Naive thymus-derived CD4-positive, alpha-beta T cell (primary cell): Measurements from ENCODE around the gene RUFY2. TPM values are rescaled to one million over a fixed set of nuclear protein-coding genes. Genes with fewer than 3 reads are reported as not detected.

ENCODE experiments used
- ATAC-seq: fragments of 150-1000 bp; cut with Tn5 transposase; 2 replicates; pipeline ENCODE4 v1.10.0; 2021; ENCODE audit warnings: mild to moderate bottlenecking, moderate library complexity
- CTCF ChIA-PET: fragments of 350-600 bp; sonication (Branson Sonifier 250); formaldehyde crosslinking; loops from one replicate; lab custom pipeline; 2021; ENCODE audit warnings: antibody characterized with exemption; lab: Charles Lee
- POLR2A ChIA-PET: fragments of 350-600 bp; sonication (Branson Sonifier 250); formaldehyde crosslinking; loops from one replicate; lab custom pipeline; 2021; ENCODE audit warnings: antibody characterized with exemption, inconsistent platforms; lab: Charles Lee
- DNase-seq, 9 donors: peaks; one replicate each; pipeline versions ENCODE4 v3.0.0 to v3.0.0-alpha.2; 2020 to 2022; ENCODE audit warnings: mixed read lengths in 1 of 9
- H3K27ac ChIP-seq: one replicate; pipeline ENCODE4 v1.7.0; 2013; ENCODE audit warnings: mild to moderate bottlenecking, low read depth, low read length, moderate library complexity
- H3K27me3 ChIP-seq, 2 donors: one replicate each; pipeline ENCODE4 v1.7.0; 2013; ENCODE audit warnings: low read length in 2 of 2, mild to moderate bottlenecking in 2 of 2, moderate library complexity in 2 of 2; ENCODE audit not compliant: control insufficient read depth in 2 of 2, insufficient read depth in 2 of 2
- H3K36me3 ChIP-seq, 3 experiments: 1 replicate in 2 of 3; 2 replicates in 1 of 3; pipeline ENCODE4 v1.7.0; 2013; ENCODE audit warnings: low read length in 3 of 3, mild to moderate bottlenecking in 3 of 3, moderate library complexity in 1 of 3; ENCODE audit not compliant: insufficient read depth in 3 of 3, control insufficient read depth in 2 of 3
- H3K4me1 ChIP-seq, 2 donors: one replicate each; pipeline ENCODE4 v1.7.0; 2013; ENCODE audit warnings: low read length in 2 of 2, mild to moderate bottlenecking in 2 of 2, moderate library complexity in 1 of 2; ENCODE audit not compliant: control insufficient read depth in 2 of 2, insufficient read depth in 2 of 2
- H3K4me3 ChIP-seq: 2 replicates; pipeline ENCODE4 v1.7.0; 2013; ENCODE audit warnings: mild to moderate bottlenecking, low read length
- H3K9me3 ChIP-seq, 3 experiments: 1 replicate in 2 of 3; 2 replicates in 1 of 3; pipeline ENCODE4 v1.7.0; 2013; ENCODE audit warnings: low read length in 3 of 3; ENCODE audit not compliant: control insufficient read depth in 2 of 3
- H3K27ac Mint-ChIP-seq, 9 donors: one replicate each; pipeline ENCODE4 v1.8.0; 2020 to 2022; ENCODE audit warnings: mixed read lengths in 9 of 9, mild to moderate bottlenecking in 8 of 9, moderate library complexity in 5 of 9, inconsistent platforms in 2 of 9
- H3K27me3 Mint-ChIP-seq, 5 donors: one replicate each; pipeline ENCODE4 v1.8.0; 2021 to 2022; ENCODE audit warnings: mixed read lengths in 5 of 5, mild to moderate bottlenecking in 1 of 5
- H3K36me3 Mint-ChIP-seq, 5 donors: one replicate each; pipeline ENCODE4 v1.8.0; 2020 to 2022; ENCODE audit warnings: mixed read lengths in 5 of 5, mild to moderate bottlenecking in 3 of 5, inconsistent platforms in 1 of 5
- H3K4me1 Mint-ChIP-seq, 7 donors: one replicate each; pipeline ENCODE4 v1.8.0; 2020 to 2022; ENCODE audit warnings: mixed read lengths in 7 of 7, mild to moderate bottlenecking in 3 of 7, inconsistent platforms in 1 of 7
- H3K4me3 Mint-ChIP-seq, 10 donors: one replicate each; pipeline ENCODE4 v1.8.0; 2020 to 2022; ENCODE audit warnings: mild to moderate bottlenecking in 10 of 10, mixed read lengths in 10 of 10, moderate library complexity in 6 of 10, inconsistent platforms in 2 of 10
- H3K9me3 Mint-ChIP-seq, 11 donors: one replicate each; pipeline ENCODE4 v1.8.0; 2020 to 2022; ENCODE audit warnings: mixed read lengths in 11 of 11, mild to moderate bottlenecking in 4 of 11, inconsistent platforms in 1 of 11, moderate library complexity in 1 of 11
- intact Hi-C, 2 donors: fragments of 100-400 bp; cut with micrococcal nuclease; formaldehyde crosslinking; loops; one replicate each; pipeline ENCODE4 v1.15.1; 2023
- polyA plus RNA-seq, 2 donors: library from polyadenylated mRNA; unstranded; fragments of 300-500 nt; fragmentation: Illumina TruSeq; gene quantifications; one replicate each; pipeline ENCODE4 v1.2.3, GENCODE V29; 2021
- total RNA-seq, 6 experiments: library from RNA in 5 of 6; stranded (reverse) in 5 of 6; gene quantifications; 1 replicate in 5 of 6; 2 replicates in 1 of 6; pipeline ENCODE4 v1.2.3 and lab custom pipeline; 2021 to 2026

Gene RUFY2
- total and polyA plus RNA-seq, 7 experiments from 2014 or later, result 6.1 to 24.7 (median 17.2) TPM

- CTCF ChIA-PET, result interaction anchor here (0.7 kb wide), 1 partner anchor 32 kb away, joined by 3 read pairs; no protein-coding TSS in a partner anchor
- no peak overlapping the region for H3K4me3 ChIP-seq
- no peak overlapping the region for H3K27ac ChIP-seq
- no peaks in the 10 kb centered on the region for H3K9me3 Mint-ChIP-seq
- peaks cover 0 to 7% (median 5%) of the 10 kb centered on the region in 5 donors for H3K36me3 Mint-ChIP-seq
- DNase-seq, result no peak
- no peaks in the 10 kb centered on the region for H3K27me3 ChIP-seq
- intact Hi-C loops, result no loop called here
- H3K4me1 ChIP-seq, result no peaks in the 10 kb centered on the region
- ATAC-seq, result no peak
- H3K27me3 Mint-ChIP-seq, result no peaks in the 10 kb centered on the region
- H3K27ac Mint-ChIP-seq, result no peak overlapping the region
- H3K4me1 Mint-ChIP-seq, result peaks cover 0 to 4% (median 0%) of the 10 kb centered on the region in 7 donors
- H3K4me3 Mint-ChIP-seq, result no peak overlapping the region
- no peaks in the 10 kb centered on the region for H3K9me3 ChIP-seq
- POLR2A ChIA-PET, result no interaction called here
- no peaks in the 10 kb centered on the region for H3K36me3 ChIP-seq
Observed at GRCh38 chr10:68434657-68435056, 27.6 kb upstream of the RUFY2 start.

- Histone ChIP-seq H3K36me3 (no peaks in the 10 kb centered on the region), H3K4me1 (no peaks in the 10 kb centered on the region), H3K27ac (no peak overlapping the region), H3K27me3 (no peaks in the 10 kb centered on the region), H3K9me3 (no peaks in the 10 kb centered on the region), H3K4me3 (no peak overlapping the region)
- ATAC-seq (no peak), DNase-seq (no peak)
- no peak overlapping the region for H3K27ac Mint-ChIP-seq
- no peak overlapping the region for H3K4me3 Mint-ChIP-seq
- no peaks in the 10 kb centered on the region for H3K27me3 Mint-ChIP-seq
- peaks cover 3 to 12% (median 6%) of the 10 kb centered on the region in 7 donors for H3K4me1 Mint-ChIP-seq
- peaks cover 0 to 14% (median 4%) of the 10 kb centered on the region in 5 donors for H3K36me3 Mint-ChIP-seq
- CTCF ChIA-PET, result no interaction called here
- no peaks in the 10 kb centered on the region for H3K9me3 Mint-ChIP-seq
- intact Hi-C loops, result no loop called here
- POLR2A ChIA-PET, result no interaction called here
Observed at GRCh38 chr10:68428396-68429104, 21.5 kb upstream of the RUFY2 start.

GRCh38 chr10:68424454-68425014 lies 17.5 kb upstream of the RUFY2 start:
- ChIA-PET POLR2A (no interaction called here), CTCF (interaction anchor here (0.6 kb wide), 1 partner anchor 10 kb away, joined by 3 read pairs; no protein-coding TSS in a partner anchor)
- DNase-seq (no peak), ATAC-seq (no peak)
- H3K9me3 ChIP-seq, result no peaks in the 10 kb centered on the region
- no peak overlapping the region for H3K4me3 ChIP-seq
- Mint-ChIP-seq H3K4me1 (peaks cover 2 to 24% (median 11%) of the 10 kb centered on the region in 7 donors), H3K9me3 (no peaks in the 10 kb centered on the region), H3K4me3 (no peak overlapping the region), H3K27me3 (no peaks in the 10 kb centered on the region), H3K36me3 (peaks cover 0 to 16% (median 4%) of the 10 kb centered on the region in 5 donors), H3K27ac (peak overlapping the region in 4 of 9 donors; percentile 17 to 67 (median 59))
- intact Hi-C loops, result no loop called here
- peaks cover 4 to 6% of the 10 kb centered on the region in 2 donors for H3K4me1 ChIP-seq
- H3K27ac ChIP-seq, result no peak overlapping the region
- no peaks in the 10 kb centered on the region for H3K36me3 ChIP-seq
- no peaks in the 10 kb centered on the region for H3K27me3 ChIP-seq

DNA sequence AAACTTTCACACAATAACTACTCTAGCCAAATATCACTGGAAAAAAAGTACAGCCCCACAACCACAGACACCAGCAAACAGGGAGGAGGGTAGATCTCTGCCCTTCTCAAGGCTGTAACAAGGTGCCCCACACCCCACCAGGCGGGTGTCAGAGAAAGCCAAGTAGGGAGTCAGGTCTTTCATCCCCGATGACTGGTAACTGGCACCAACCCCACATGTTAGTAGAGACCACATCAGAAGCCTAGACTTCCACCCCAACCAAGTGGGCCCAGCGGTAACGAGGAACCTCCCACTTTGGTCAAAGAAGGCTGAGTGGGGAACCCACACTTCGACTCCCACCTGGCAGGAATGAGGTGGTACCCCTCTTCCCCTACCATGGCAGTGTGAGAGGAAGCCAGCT lies 16.4 kb upstream of the RUFY2 start:
- H3K27ac ChIP-seq, result no peak overlapping the region
- H3K4me3 ChIP-seq, result no peak overlapping the region
- H3K27ac Mint-ChIP-seq, result peak overlapping the region; percentile 17 to 91 (median 59)
- intact Hi-C loops, result no loop called here
- POLR2A ChIA-PET, result no interaction called here
- peaks cover under 1 to 24% (median 11%) of the 10 kb centered on the region in 7 donors for H3K4me1 Mint-ChIP-seq
- no peaks in the 10 kb centered on the region for H3K27me3 ChIP-seq
- no peaks in the 10 kb centered on the region for H3K9me3 ChIP-seq
- H3K36me3 Mint-ChIP-seq, result peaks cover 0 to 15% (median 3%) of the 10 kb centered on the region in 5 donors
- CTCF ChIA-PET, result no interaction called here
- no peaks in the 10 kb centered on the region for H3K27me3 Mint-ChIP-seq
- peaks cover 4 to 6% of the 10 kb centered on the region in 2 donors for H3K4me1 ChIP-seq
- no peaks in the 10 kb centered on the region for H3K36me3 ChIP-seq
- peak overlapping the region; percentile 14 to 73 (median 54) for H3K4me3 Mint-ChIP-seq
- ATAC-seq, result peak; percentile 76
- H3K9me3 Mint-ChIP-seq, result no peaks in the 10 kb centered on the region
- DNase-seq, result peak in 8 of 9 donors; percentile 2 to 39 (median 26)

DNA sequence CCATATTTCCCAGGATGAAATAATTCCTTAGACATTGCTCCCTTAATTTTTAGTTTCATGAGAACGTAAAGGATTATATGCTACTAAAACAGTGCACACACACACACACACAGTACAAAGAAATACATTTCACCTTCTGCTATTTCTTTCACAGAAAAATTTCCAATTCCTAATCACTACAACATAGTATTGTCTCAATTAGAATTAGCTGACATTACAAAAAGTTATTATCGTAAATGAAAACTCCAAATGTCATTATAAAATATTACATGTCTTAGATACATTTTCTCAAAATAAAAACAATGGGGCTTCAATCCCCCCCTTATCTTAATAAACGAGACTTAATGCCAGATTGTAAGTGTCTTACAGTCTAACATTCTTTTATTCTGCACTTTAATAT lies 12.3 kb upstream of the RUFY2 start:
- H3K36me3 ChIP-seq, result no peaks in the 10 kb centered on the region
- Mint-ChIP-seq H3K4me1 (peaks cover 0 to 22% (median 11%) of the 10 kb centered on the region in 7 donors), H3K9me3 (no peaks in the 10 kb centered on the region), H3K4me3 (no peak overlapping the region), H3K27me3 (no peaks in the 10 kb centered on the region), H3K27ac (no peak overlapping the region), H3K36me3 (peaks cover 0 to 14% (median 10%) of the 10 kb centered on the region in 5 donors)
- H3K4me3 ChIP-seq, result no peak overlapping the region
- no peaks in the 10 kb centered on the region for H3K27me3 ChIP-seq
- no peaks in the 10 kb centered on the region for H3K9me3 ChIP-seq
- ChIA-PET CTCF (no interaction called here), POLR2A (no interaction called here)
- intact Hi-C loops, result no loop called here
- no peak overlapping the region for H3K27ac ChIP-seq
- peaks cover 4 to 6% of the 10 kb centered on the region in 2 donors for H3K4me1 ChIP-seq
- ATAC-seq (no peak), DNase-seq (no peak)

GRCh38 chr10:68408898-68409518 lies 1.9 kb upstream of the RUFY2 start:
- ChIA-PET POLR2A (interaction anchor here (1.2 kb wide), 1 partner anchor 77 kb away, joined by 3 read pairs; the partner anchor contains the start of gene HNRNPH3), CTCF (interaction anchor here (0.6 kb wide), 2 partner anchors 40 to 572 kb away, joined by 3 to 4 read pairs; no protein-coding TSS in a partner anchor)
- no peaks in the 10 kb centered on the region for H3K27me3 ChIP-seq
- peak overlapping the region in 1 of 9 donors; percentile 5 for H3K27ac Mint-ChIP-seq
- intact Hi-C loops, result loop anchor here (5.0 kb wide), 6 partner anchors 313 to 713 kb away; partner anchors contain the start of genes CCAR1 (in 1 of the 2), DDX21 (in 1 of the 2), DDX50 (in 1 of the 2) and VPS26A (in 1 of the 2)
- peaks cover 0 to 8% (median 0%) of the 10 kb centered on the region in 3 experiments for H3K36me3 ChIP-seq
- peak overlapping the region in 5 of 10 donors; percentile 4 to 76 (median 42) for H3K4me3 Mint-ChIP-seq
- no peaks in the 10 kb centered on the region for H3K9me3 Mint-ChIP-seq
- no peak for DNase-seq
- no peak for ATAC-seq
- no peak overlapping the region for H3K27ac ChIP-seq
- H3K9me3 ChIP-seq, result no peaks in the 10 kb centered on the region
- peaks cover 10 to 19% (median 17%) of the 10 kb centered on the region in 7 donors for H3K4me1 Mint-ChIP-seq
- H3K4me1 ChIP-seq, result peaks cover 3 to 7% of the 10 kb centered on the region in 2 donors
- H3K4me3 ChIP-seq, result no peak overlapping the region
- H3K36me3 Mint-ChIP-seq, result peaks cover 0 to 5% (median 0%) of the 10 kb centered on the region in 5 donors
- no peaks in the 10 kb centered on the region for H3K27me3 Mint-ChIP-seq
